Panc1 (cell line): Measurements from ENCODE around the gene ECHDC3. TPM values are rescaled to one million over a fixed set of nuclear protein-coding genes. Genes with fewer than 3 reads are reported as not detected.

Source experiments
- ATAC-seq: fragments of 200-7000 bp; cut with Tn5 transposase; 2 replicates; pipeline ENCODE4 v1.9.1; 2020; ENCODE audit warnings: mild to moderate bottlenecking, moderate library complexity
- BruUV-seq: library from RNA; stranded (reverse); fragments of 400-500 nt; replicated peaks from 2 replicates; lab custom pipeline; 2021; lab: Mats Ljungman, UMichigan
- CTCF ChIA-PET: fragments of 300-600 bp; sonication (Branson Sonifier 250); formaldehyde crosslinking; loops from one replicate; lab custom pipeline; 2022; ENCODE audit warnings: antibody characterized with exemption; lab: Charles Lee
- POLR2A ChIA-PET: fragments of 300-600 bp; sonication (Branson Sonifier 250); formaldehyde crosslinking; loops from one replicate; lab custom pipeline; 2022; ENCODE audit warnings: antibody characterized with exemption; lab: Charles Lee
- DNase-seq: peaks from one replicate; pipeline ENCODE4 v3.0.0-alpha.2; 2010; ENCODE audit warnings: low read depth, low spot score
- H3K27ac ChIP-seq: 2 replicates; pipeline ENCODE4 v1.5.1; 2011; ENCODE audit warnings: mild to moderate bottlenecking, low read length, inconsistent platforms
- H3K27me3 ChIP-seq: fragments of 200-500 bp; sonication (Bioruptor generic); 2 replicates; pipeline ENCODE4 v1.6.0; 2014; ENCODE audit warnings: low read length, inconsistent platforms; ENCODE audit not compliant: control insufficient read depth, insufficient read depth
- H3K36me3 ChIP-seq: fragments of 200-500 bp; sonication (Bioruptor generic); 2 replicates; pipeline ENCODE4 v1.5.1; 2014; ENCODE audit warnings: inconsistent platforms, mild to moderate bottlenecking, low read length, moderate library complexity; ENCODE audit not compliant: control insufficient read depth, insufficient read depth
- H3K4me1 ChIP-seq: 2 replicates; pipeline ENCODE4 v1.5.1; 2011; ENCODE audit warnings: inconsistent platforms, mild to moderate bottlenecking, low read length, moderate library complexity; ENCODE audit not compliant: control insufficient read depth, insufficient read depth
- H3K4me3 ChIP-seq, 2 experiments: 2 replicates each; pipeline ENCODE4 v1.5.1; 2011 to 2012; ENCODE audit warnings: low read depth in 2 of 2, low read length in 2 of 2, mild to moderate bottlenecking in 2 of 2, inconsistent platforms in 1 of 2, moderate library complexity in 1 of 2
- H3K9me3 ChIP-seq: fragments of 200-500 bp; sonication (Bioruptor generic); 2 replicates; pipeline ENCODE4 v1.5.1; 2014; ENCODE audit warnings: low read depth, mild to moderate bottlenecking, inconsistent platforms, low read length, moderate library complexity; ENCODE audit not compliant: control insufficient read depth, insufficient read depth
- POLR2AphosphoS5 ChIP-seq: IDR thresholded peaks from 2 replicates; pipeline ENCODE4 v1.6.1; 2012; ENCODE audit warnings: mild to moderate bottlenecking, low read depth, low read length, moderate library complexity
- SIN3A ChIP-seq: IDR thresholded peaks from 2 replicates; pipeline ENCODE4 v1.6.1; 2012; ENCODE audit warnings: low read depth, mild to moderate bottlenecking, low read length, moderate library complexity, borderline replicate concordance; ENCODE audit not compliant: insufficient read depth
- TCF7L2 ChIP-seq: IDR thresholded peaks from 2 replicates; pipeline ENCODE4 v1.6.1; 2011; ENCODE audit warnings: mild to moderate bottlenecking, low read depth, low read length, inconsistent platforms
- in situ Hi-C: cut with HindIII; loops from 2 replicates; pipeline ENCODE4 v1.10.0; 2016; ENCODE audit warnings: low sequenced_read_pairs, low pct_unique_long_range_greater_than_20kb
- intact Hi-C: fragments of 100-400 bp; cut with micrococcal nuclease; formaldehyde crosslinking; loops from one replicate; pipeline ENCODE4 v1.10.0; 2022; ENCODE audit not compliant: unreplicated experiment
- total RNA-seq: library from RNA; stranded (reverse); gene quantifications from one replicate; pipeline ENCODE4 v1.2.1, GENCODE V29; 2021; ENCODE audit not compliant: unreplicated experiment
- TF ChIP-seq, protein P1 (sequence below), 2 experiments: IDR thresholded peaks; 2 replicates each; pipeline ENCODE4 v1.6.1; 2011 to 2012; ENCODE audit warnings: low read depth in 2 of 2, control low read depth in 1 of 2, low read length in 1 of 2, mild to moderate bottlenecking in 1 of 2, moderate library complexity in 1 of 2; ENCODE audit not compliant: insufficient read depth in 1 of 2
- TF ChIP-seq, protein P2 (sequence below): fragments of 450-650 bp; IDR thresholded peaks from 2 replicates; pipeline ENCODE4 v1.5.1; 2017; ENCODE audit warnings: mild to moderate bottlenecking

Gene ECHDC3
- total RNA-seq, 1 experiment from 2014 or later: 5.8 TPM

DNA sequence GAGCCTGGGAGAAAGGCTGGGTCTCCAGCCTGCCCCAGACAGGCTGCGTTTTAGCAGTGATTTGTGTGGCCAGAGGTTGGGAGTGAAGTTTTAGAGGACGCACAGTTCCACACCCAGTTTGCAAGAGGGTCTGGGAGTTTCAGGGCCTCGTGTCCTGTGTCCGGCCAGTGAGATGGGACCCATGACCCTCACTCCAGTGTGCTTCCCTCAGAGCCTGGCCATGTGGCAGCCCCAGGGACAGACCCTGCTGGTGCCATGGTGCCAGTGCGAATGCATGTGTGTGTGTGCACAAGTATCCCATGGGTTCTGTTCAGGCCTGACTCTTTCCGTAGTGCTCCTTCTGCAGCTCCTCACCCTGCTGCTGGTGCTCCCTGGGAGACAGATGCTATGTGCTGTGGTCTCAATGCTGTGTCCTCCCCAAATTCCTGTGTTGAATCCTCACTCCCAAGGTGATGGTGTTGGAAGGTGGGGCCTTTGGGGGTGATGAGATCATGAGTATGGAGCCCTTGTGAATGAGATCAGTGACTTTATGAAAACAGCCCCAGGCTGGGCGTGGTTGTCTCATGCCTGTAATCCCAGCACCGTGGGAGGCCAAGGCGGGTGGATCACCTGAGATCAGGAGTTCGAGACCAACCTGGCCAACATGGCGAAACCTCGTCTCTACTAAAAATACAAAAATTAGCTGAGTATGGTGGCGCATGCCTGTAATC is 16.5 kb downstream of the ECHDC3 start:
- H3K27ac ChIP-seq: no peak overlapping the region

GRCh38 chr10:11759347-11759746 is 17.2 kb downstream of the ECHDC3 start:
- ATAC-seq: no peak
- Histone ChIP-seq H3K4me3 (no peak overlapping the region), H3K36me3 (no peaks in the 10 kb centered on the region), H3K27ac (no peak overlapping the region), H3K4me1 (no peaks in the 10 kb centered on the region), H3K9me3 (no peaks in the 10 kb centered on the region), H3K27me3 (no peaks in the 10 kb centered on the region)
- POLR2A ChIA-PET: no interaction called here
- no TSS peak for BruUV-seq
- in situ Hi-C loops: no loop called here
- no peak for DNase-seq
- intact Hi-C loops: no loop called here
- no peak for TF ChIP-seq POLR2AphosphoS5
- TF ChIP-seq, protein P1, sequence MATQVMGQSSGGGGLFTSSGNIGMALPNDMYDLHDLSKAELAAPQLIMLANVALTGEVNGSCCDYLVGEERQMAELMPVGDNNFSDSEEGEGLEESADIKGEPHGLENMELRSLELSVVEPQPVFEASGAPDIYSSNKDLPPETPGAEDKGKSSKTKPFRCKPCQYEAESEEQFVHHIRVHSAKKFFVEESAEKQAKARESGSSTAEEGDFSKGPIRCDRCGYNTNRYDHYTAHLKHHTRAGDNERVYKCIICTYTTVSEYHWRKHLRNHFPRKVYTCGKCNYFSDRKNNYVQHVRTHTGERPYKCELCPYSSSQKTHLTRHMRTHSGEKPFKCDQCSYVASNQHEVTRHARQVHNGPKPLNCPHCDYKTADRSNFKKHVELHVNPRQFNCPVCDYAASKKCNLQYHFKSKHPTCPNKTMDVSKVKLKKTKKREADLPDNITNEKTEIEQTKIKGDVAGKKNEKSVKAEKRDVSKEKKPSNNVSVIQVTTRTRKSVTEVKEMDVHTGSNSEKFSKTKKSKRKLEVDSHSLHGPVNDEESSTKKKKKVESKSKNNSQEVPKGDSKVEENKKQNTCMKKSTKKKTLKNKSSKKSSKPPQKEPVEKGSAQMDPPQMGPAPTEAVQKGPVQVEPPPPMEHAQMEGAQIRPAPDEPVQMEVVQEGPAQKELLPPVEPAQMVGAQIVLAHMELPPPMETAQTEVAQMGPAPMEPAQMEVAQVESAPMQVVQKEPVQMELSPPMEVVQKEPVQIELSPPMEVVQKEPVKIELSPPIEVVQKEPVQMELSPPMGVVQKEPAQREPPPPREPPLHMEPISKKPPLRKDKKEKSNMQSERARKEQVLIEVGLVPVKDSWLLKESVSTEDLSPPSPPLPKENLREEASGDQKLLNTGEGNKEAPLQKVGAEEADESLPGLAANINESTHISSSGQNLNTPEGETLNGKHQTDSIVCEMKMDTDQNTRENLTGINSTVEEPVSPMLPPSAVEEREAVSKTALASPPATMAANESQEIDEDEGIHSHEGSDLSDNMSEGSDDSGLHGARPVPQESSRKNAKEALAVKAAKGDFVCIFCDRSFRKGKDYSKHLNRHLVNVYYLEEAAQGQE (IDR thresholded peaks at IDR 0.05; ENCODE audit: insufficient read depth in 1 of 2, low read depth in 2 of 2, low read length in 1 of 2): no peak
- TF ChIP-seq TCF7L2: no peak
- no peak for TF ChIP-seq SIN3A
- TF ChIP-seq, protein P2, sequence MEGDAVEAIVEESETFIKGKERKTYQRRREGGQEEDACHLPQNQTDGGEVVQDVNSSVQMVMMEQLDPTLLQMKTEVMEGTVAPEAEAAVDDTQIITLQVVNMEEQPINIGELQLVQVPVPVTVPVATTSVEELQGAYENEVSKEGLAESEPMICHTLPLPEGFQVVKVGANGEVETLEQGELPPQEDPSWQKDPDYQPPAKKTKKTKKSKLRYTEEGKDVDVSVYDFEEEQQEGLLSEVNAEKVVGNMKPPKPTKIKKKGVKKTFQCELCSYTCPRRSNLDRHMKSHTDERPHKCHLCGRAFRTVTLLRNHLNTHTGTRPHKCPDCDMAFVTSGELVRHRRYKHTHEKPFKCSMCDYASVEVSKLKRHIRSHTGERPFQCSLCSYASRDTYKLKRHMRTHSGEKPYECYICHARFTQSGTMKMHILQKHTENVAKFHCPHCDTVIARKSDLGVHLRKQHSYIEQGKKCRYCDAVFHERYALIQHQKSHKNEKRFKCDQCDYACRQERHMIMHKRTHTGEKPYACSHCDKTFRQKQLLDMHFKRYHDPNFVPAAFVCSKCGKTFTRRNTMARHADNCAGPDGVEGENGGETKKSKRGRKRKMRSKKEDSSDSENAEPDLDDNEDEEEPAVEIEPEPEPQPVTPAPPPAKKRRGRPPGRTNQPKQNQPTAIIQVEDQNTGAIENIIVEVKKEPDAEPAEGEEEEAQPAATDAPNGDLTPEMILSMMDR: no peak
- CTCF ChIA-PET: interaction anchor here (0.7 kb wide), 1 partner anchor 34 kb away, joined by 4 read pairs; no protein-coding TSS in a partner anchor

More for the DNA sequence above, 16.5 kb downstream of the ECHDC3 start:
- H3K4me3 ChIP-seq: no peak overlapping the region
- no peaks in the 10 kb centered on the region for H3K9me3 ChIP-seq
- ChIA-PET CTCF (interaction anchor here (1.0 to 1.5 kb wide), 2 partner anchors 34 to 243 kb away, joined by 3 to 5 read pairs; no protein-coding TSS in a partner anchor), POLR2A (no interaction called here)
- no peak for ATAC-seq
- H3K27me3 ChIP-seq: no peaks in the 10 kb centered on the region
- H3K36me3 ChIP-seq: no peaks in the 10 kb centered on the region
- H3K4me1 ChIP-seq: no peaks in the 10 kb centered on the region
- DNase-seq: no peak
- intact Hi-C loops (loop anchor here (1.0 kb wide), 1 partner anchor 243 kb away; no protein-coding TSS in a partner anchor), in situ Hi-C loops (no loop called here)
- BruUV-seq: no TSS peak
- TF ChIP-seq POLR2AphosphoS5 (no peak), TCF7L2 (no peak), SIN3A (no peak)
- TF ChIP-seq, protein P1 (IDR thresholded peaks at IDR 0.05; ENCODE audit: insufficient read depth in 1 of 2, low read depth in 2 of 2, low read length in 1 of 2): no peak
- TF ChIP-seq, protein P2: no peak
